Suprapubic skin (tissue), 4 donors: ENCODE results near the gene YEATS2. TPM values are rescaled to one million over a fixed set of nuclear protein-coding genes. Genes with fewer than 3 reads are reported as not detected.

Source experiments
- DNase-seq, 2 donors: peaks; one replicate each; pipeline ENCODE4 v3.0.0-alpha.2; 2019; ENCODE audit warnings: low spot score in 2 of 2
- H3K27ac ChIP-seq: fragments of 200-600 bp; sonication (generic); one replicate; pipeline ENCODE4 v1.5.1; 2019
- H3K27me3 ChIP-seq: fragments of 200-600 bp; sonication (generic); one replicate; pipeline ENCODE4 v1.5.1; 2019
- H3K36me3 ChIP-seq: fragments of 200-600 bp; sonication (generic); one replicate; pipeline ENCODE4 v1.5.1; 2019
- H3K4me1 ChIP-seq: fragments of 200-600 bp; sonication (generic); one replicate; pipeline ENCODE4 v1.5.1; 2019
- H3K4me3 ChIP-seq: fragments of 200-600 bp; sonication (generic); one replicate; pipeline ENCODE4 v1.5.1; 2019; ENCODE audit warnings: mild to moderate bottlenecking
- H3K9me3 ChIP-seq: fragments of 200-600 bp; sonication (generic); one replicate; pipeline ENCODE4 v1.5.1; 2019
- CTCF ChIP-seq, 2 donors: fragments of 200-600 bp in 1 of 2; fragments of 450-650 bp in 1 of 2; sonication (generic) in 1 of 2; IDR thresholded peaks; one replicate each; pipeline ENCODE4 v1.5.1; 2016 to 2019; ENCODE audit warnings: antibody characterized with exemption in 2 of 2, mild to moderate bottlenecking in 1 of 2, moderate library complexity in 1 of 2
- EP300 ChIP-seq: sonication (generic); formaldehyde crosslinking; IDR thresholded peaks from one replicate; pipeline ENCODE4 v1.6.1; 2017; ENCODE audit warnings: antibody characterized with exemption
- POLR2A ChIP-seq, 2 donors: fragments of 450-650 bp; IDR thresholded peaks; one replicate each; pipeline ENCODE4 v1.6.1; 2017; ENCODE audit warnings: antibody characterized with exemption in 2 of 2, mild to moderate bottlenecking in 2 of 2, moderate library complexity in 2 of 2
- POLR2AphosphoS5 ChIP-seq, 3 donors: sonication (generic); formaldehyde crosslinking; IDR thresholded peaks; one replicate each; pipeline ENCODE4 v1.6.1; 2017; ENCODE audit warnings: antibody characterized with exemption in 3 of 3
- WGBS: methylation state at CpG from one replicate; pipeline ENCODE4 v1.1.5; 2018; 5-methylcytosine and 5-hydroxymethylcytosine counted together
- total RNA-seq, 4 donors: library from RNA; depleted of rRNA; stranded (reverse); fragments of >200 nt; gene quantifications; one replicate each; pipeline ENCODE4 v1.1.0, GENCODE V29; 2016

The YEATS2 gene
- total RNA-seq, 4 donors from 2014 or later = 12.8 to 35.8 (median 19.7) TPM

GRCh38 chr3:183819831-183820230, 122.2 kb downstream of the YEATS2 start:
- Histone ChIP-seq H3K4me3 (no peak overlapping the region), H3K9me3 (no peaks in the 10 kb centered on the region), H3K27ac (no peak overlapping the region), H3K4me1 (peaks cover 7% of the 10 kb centered on the region), H3K36me3 (peaks cover 16% of the 10 kb centered on the region), H3K27me3 (no peaks in the 10 kb centered on the region)
- TF ChIP-seq POLR2AphosphoS5 (IDR thresholded peaks at IDR 0.05) = no peak
- TF ChIP-seq POLR2A (IDR thresholded peaks at IDR 0.05) = no peak
- WGBS = 89% methylated on average over 6 of the region's 6 CpGs
- DNase-seq = no peak

GRCh38 chr3:183822631-183823030, 125.0 kb downstream of the YEATS2 start:
- H3K4me3 ChIP-seq = no peak overlapping the region
- peaks cover 20% of the 10 kb centered on the region for H3K4me1 ChIP-seq
- no peak overlapping the region for H3K27ac ChIP-seq
- H3K9me3 ChIP-seq = no peaks in the 10 kb centered on the region
- WGBS = 92% methylated on average over 13 of the region's 13 CpGs
- no peaks in the 10 kb centered on the region for H3K36me3 ChIP-seq
- DNase-seq = peak in 1 of 2 donors; percentile 52
- H3K27me3 ChIP-seq = no peaks in the 10 kb centered on the region
- no peak for TF ChIP-seq CTCF (IDR thresholded peaks at IDR 0.05)
- TF ChIP-seq POLR2A (IDR thresholded peaks at IDR 0.05) = no peak
- TF ChIP-seq EP300 = no peak
- no peak for TF ChIP-seq POLR2AphosphoS5 (IDR thresholded peaks at IDR 0.05)

- no peaks in the 10 kb centered on the region for H3K9me3 ChIP-seq
- H3K27ac ChIP-seq = no peak overlapping the region
- 60% methylated on average over 5 of the region's 5 CpGs for WGBS
- H3K4me1 ChIP-seq = peaks cover 20% of the 10 kb centered on the region
- TF ChIP-seq EP300 (no peak), CTCF (IDR thresholded peaks at IDR 0.05) (no peak), POLR2A (IDR thresholded peaks at IDR 0.05) (no peak), POLR2AphosphoS5 (IDR thresholded peaks at IDR 0.05) (no peak)
- H3K4me3 ChIP-seq = no peak overlapping the region
- DNase-seq = no peak
- no peaks in the 10 kb centered on the region for H3K27me3 ChIP-seq
- H3K36me3 ChIP-seq = peaks cover 8% of the 10 kb centered on the region
These were observed 126.4 kb downstream of the YEATS2 start for GRCh38 chr3:183823963-183824362.

- WGBS = 0% methylated on average over 11 of the region's 88 CpGs
- H3K36me3 ChIP-seq = peaks cover 15% of the 10 kb centered on the region
- no peaks in the 10 kb centered on the region for H3K27me3 ChIP-seq
- peak overlapping the region; percentile 80 for H3K4me3 ChIP-seq
- H3K27ac ChIP-seq = no peak overlapping the region
- peaks cover 20% of the 10 kb centered on the region for H3K4me1 ChIP-seq
- H3K9me3 ChIP-seq = no peaks in the 10 kb centered on the region
- DNase-seq = peak in 1 of 2 donors; percentile 69
- TF ChIP-seq EP300 (no peak), CTCF (IDR thresholded peaks at IDR 0.05) (no peak), POLR2A (IDR thresholded peaks at IDR 0.05) (no peak), POLR2AphosphoS5 (IDR thresholded peaks at IDR 0.05) (no peak)
These were observed 127.3 kb downstream of the YEATS2 start for GRCh38 chr3:183824761-183825455.

GRCh38 chr3:183825456-183826161, 128.0 kb downstream of the YEATS2 start, which contains the start of gene MAP6D1:
TSS of gene MAP6D1 (minus strand) at chr3:183825577. CDS start at chr3:183825547, 30 bp downstream.
- Histone ChIP-seq H3K4me1 (peaks cover 20% of the 10 kb centered on the region), H3K4me3 (peak within 1 kb of the TSS; percentile 80), H3K27me3 (no peaks in the 10 kb centered on the region), H3K9me3 (no peaks in the 10 kb centered on the region), H3K27ac (no peak within 1 kb of the TSS), H3K36me3 (peaks cover 22% of the 10 kb centered on the region)
- WGBS = 4% methylated on average over 30 of the region's 69 CpGs
- DNase-seq = peak in 1 of 2 donors; percentile 80
- TF ChIP-seq EP300 = no peak
- no peak for TF ChIP-seq POLR2A (IDR thresholded peaks at IDR 0.05)
- no peak for TF ChIP-seq POLR2AphosphoS5 (IDR thresholded peaks at IDR 0.05)
- peak in 1 of 2 donors; percentile 8 for TF ChIP-seq CTCF (IDR thresholded peaks at IDR 0.05)
